Right ventricle myocardium superior (tissue), 1 donor: ENCODE data around the gene CDKN2D. TPM values are rescaled to one million over a fixed set of nuclear protein-coding genes. Genes with fewer than 3 reads are reported as not detected.

Source experiments
- microRNA-seq: library from miRNA; unstranded; fragments of <30 nt; microRNA quantifications from one replicate; pipeline ENCODE4 v1.2.0, GENCODE V29; 2020
- total RNA-seq: library from RNA; stranded (reverse); fragmentation: NEBNext Ultra II Directional; extraction: Animal tissue kit (Norgen Biotek cat#: 25700); gene quantifications from one replicate; pipeline ENCODE4 v1.2.1, GENCODE V29; 2021
- donor health status: DM: no; HTN: yes; CAD: no; lungs with severe emphysema.

The CDKN2D gene
- total RNA-seq, 1 donor from 2014 or later = 6.9 TPM

Small RNA genes lying within 50 kb of the gene (microRNA-seq; reads per million reads assigned to microRNA genes)
- not detected for gene MIR1238

Other genes starting within 250 kb of the CDKN2D start
- gene RAVER1, start 235.4 kb downstream of the CDKN2D start, total RNA-seq = 9.9 TPM
- 31.0 TPM for gene ICAM3, start 229.4 kb downstream of the CDKN2D start, total RNA-seq
- gene TYK2, start 188.4 kb downstream of the CDKN2D start, total RNA-seq = 60.3 TPM
- gene CDC37, start 165.4 kb downstream of the CDKN2D start, total RNA-seq = 146 TPM
- gene PDE4A, start 148.4 kb downstream of the CDKN2D start, total RNA-seq = 36.8 TPM
- gene KEAP1, start 65.6 kb downstream of the CDKN2D start, total RNA-seq = 78.3 TPM
- gene S1PR5, start 51.5 kb downstream of the CDKN2D start, total RNA-seq = 0.13 TPM
- 46.4 TPM for gene ATG4D, start 25.1 kb downstream of the CDKN2D start, total RNA-seq
- gene KRI1, start 3.0 kb downstream of the CDKN2D start, total RNA-seq = 10.4 TPM
- gene AP1M2, start 18.3 kb upstream of the CDKN2D start, total RNA-seq = not detected
- 62.3 TPM for gene SLC44A2, start 56.6 kb upstream of the CDKN2D start, total RNA-seq
- 91.7 TPM for gene ILF3, start 85.4 kb upstream of the CDKN2D start, total RNA-seq
- 24.8 TPM for gene QTRT1, start 132.5 kb upstream of the CDKN2D start, total RNA-seq
- 180 TPM for gene DNM2, start 149.1 kb upstream of the CDKN2D start, total RNA-seq